RWPE2 (cell line): ENCODE measurements around the gene JAKMIP2.

Experiments
- ATAC-seq: fragments of 200-7000 bp; cut with Tn5 transposase; 3 replicates; pipeline ENCODE4 v1.9.1; 2021; ENCODE audit warnings: low read depth
- DNase-seq: peaks from one replicate; pipeline ENCODE4 v3.0.0-alpha.2; 2020; ENCODE audit warnings: low spot score
- H3K27ac ChIP-seq: fragments of 450-650 bp; 2 replicates; pipeline ENCODE4 v1.5.1; 2017; ENCODE audit warnings: mild to moderate bottlenecking; ENCODE audit not compliant: poor library complexity, severe bottlenecking
- H3K27me3 ChIP-seq: fragments of 250-450 bp; sonication (Bioruptor Pico); 2 replicates; pipeline ENCODE4 v1.5.1; 2021; ENCODE audit warnings: mild to moderate bottlenecking, moderate library complexity; ENCODE audit not compliant: insufficient read depth, poor library complexity, severe bottlenecking
- H3K36me3 ChIP-seq: fragments of 250-450 bp; sonication (Bioruptor Pico); 2 replicates; pipeline ENCODE4 v1.5.1; 2020; ENCODE audit warnings: low read depth, mild to moderate bottlenecking, moderate library complexity
- H3K4me1 ChIP-seq: fragments of 250-450 bp; sonication (Bioruptor Pico); 2 replicates; pipeline ENCODE4 v1.5.1; 2021; ENCODE audit warnings: mild to moderate bottlenecking, moderate library complexity; ENCODE audit not compliant: insufficient read depth, poor library complexity, severe bottlenecking
- H3K4me3 ChIP-seq: fragments of 250-450 bp; sonication (Bioruptor Pico); 2 replicates; pipeline ENCODE4 v1.5.1; 2021; ENCODE audit warnings: mild to moderate bottlenecking, moderate library complexity; ENCODE audit not compliant: severe bottlenecking
- H3K9me3 ChIP-seq: fragments of 250-450 bp; sonication (Bioruptor Pico); 2 replicates; pipeline ENCODE4 v1.5.1; 2021; ENCODE audit warnings: mild to moderate bottlenecking, moderate library complexity; ENCODE audit not compliant: severe bottlenecking
- TF ChIP-seq, protein P1 (sequence below): fragments of 450-650 bp; IDR thresholded peaks from one replicate; pipeline ENCODE4 v1.5.1; 2017; ENCODE audit warnings: mild to moderate bottlenecking, moderate library complexity; ENCODE audit not compliant: poor library complexity, severe bottlenecking

JAKMIP2 gene

DNA sequence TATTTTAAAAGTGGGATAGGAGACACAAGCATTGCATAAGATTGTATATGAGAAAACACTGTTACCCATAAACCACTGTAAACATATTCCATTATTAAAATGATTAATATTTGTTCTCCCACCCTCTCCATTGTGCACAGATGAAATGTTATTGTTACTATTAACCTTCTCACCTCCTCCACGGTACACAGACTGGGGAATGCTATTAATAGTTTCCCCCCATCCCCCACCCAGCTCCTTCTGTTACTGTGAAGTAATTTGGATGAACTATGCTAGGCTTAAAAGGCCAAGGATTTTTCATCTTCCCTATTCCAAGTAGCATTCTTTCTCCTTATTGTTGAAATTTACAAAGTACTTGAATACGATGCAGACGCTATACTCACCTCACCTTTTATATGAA is 91.4 kb downstream of the JAKMIP2 start:
- no peaks in the 10 kb centered on the region for H3K36me3 ChIP-seq
- TF ChIP-seq, protein P1, sequence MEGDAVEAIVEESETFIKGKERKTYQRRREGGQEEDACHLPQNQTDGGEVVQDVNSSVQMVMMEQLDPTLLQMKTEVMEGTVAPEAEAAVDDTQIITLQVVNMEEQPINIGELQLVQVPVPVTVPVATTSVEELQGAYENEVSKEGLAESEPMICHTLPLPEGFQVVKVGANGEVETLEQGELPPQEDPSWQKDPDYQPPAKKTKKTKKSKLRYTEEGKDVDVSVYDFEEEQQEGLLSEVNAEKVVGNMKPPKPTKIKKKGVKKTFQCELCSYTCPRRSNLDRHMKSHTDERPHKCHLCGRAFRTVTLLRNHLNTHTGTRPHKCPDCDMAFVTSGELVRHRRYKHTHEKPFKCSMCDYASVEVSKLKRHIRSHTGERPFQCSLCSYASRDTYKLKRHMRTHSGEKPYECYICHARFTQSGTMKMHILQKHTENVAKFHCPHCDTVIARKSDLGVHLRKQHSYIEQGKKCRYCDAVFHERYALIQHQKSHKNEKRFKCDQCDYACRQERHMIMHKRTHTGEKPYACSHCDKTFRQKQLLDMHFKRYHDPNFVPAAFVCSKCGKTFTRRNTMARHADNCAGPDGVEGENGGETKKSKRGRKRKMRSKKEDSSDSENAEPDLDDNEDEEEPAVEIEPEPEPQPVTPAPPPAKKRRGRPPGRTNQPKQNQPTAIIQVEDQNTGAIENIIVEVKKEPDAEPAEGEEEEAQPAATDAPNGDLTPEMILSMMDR, result no peak
- H3K9me3 ChIP-seq, result no peaks in the 10 kb centered on the region
- H3K27ac ChIP-seq, result no peak overlapping the region
- DNase-seq, result no peak
- peaks cover 3% of the 10 kb centered on the region for H3K27me3 ChIP-seq
- no peaks in the 10 kb centered on the region for H3K4me1 ChIP-seq
- no peak for ATAC-seq
- H3K4me3 ChIP-seq, result no peak overlapping the region

DNA sequence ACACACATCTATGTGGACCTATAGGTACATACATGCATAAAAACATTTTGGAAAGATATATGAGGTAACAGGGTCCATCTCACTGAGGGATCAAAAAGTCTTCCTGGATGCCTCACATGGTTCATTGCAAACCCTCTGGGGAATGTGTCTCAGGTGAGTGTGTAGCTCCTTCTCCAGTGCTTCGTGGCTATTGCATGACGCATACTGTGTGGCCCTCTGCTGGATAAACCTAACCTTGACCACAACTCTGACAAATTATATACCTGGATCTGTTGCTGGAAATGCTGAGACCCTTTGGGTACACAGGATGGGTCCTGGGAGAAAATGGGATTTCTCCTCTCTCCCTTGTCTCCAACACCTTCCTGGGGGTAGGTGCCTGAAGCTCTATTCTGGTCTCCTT is 91.9 kb downstream of the JAKMIP2 start:
- DNase-seq (no peak), ATAC-seq (peak; percentile 71)
- peaks cover 3% of the 10 kb centered on the region for H3K27me3 ChIP-seq
- TF ChIP-seq, protein P1, result peak; percentile 11
- no peaks in the 10 kb centered on the region for H3K9me3 ChIP-seq
- no peaks in the 10 kb centered on the region for H3K36me3 ChIP-seq
- no peaks in the 10 kb centered on the region for H3K4me1 ChIP-seq
- no peak overlapping the region for H3K4me3 ChIP-seq
- no peak overlapping the region for H3K27ac ChIP-seq

DNA sequence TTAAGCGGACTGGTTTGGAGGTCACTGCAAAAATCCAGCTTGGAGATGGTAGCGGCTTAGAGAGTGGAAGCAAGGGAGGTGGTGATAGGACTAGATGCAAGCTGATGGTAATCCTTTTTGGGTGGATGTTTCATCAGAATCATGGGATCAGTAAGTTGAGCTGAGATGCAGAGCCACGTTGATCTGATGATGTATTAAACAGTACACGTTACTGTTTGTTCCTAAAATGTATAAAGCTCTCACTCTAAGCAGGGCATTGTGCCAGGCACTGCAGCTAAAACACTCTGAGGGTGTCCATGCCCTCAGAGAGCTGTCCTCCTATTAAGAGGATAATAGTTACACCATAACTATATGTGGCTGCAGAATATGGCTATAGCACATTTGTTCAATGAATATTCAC is 93.1 kb downstream of the JAKMIP2 start:
- H3K4me3 ChIP-seq, result no peak overlapping the region
- no peaks in the 10 kb centered on the region for H3K4me1 ChIP-seq
- no peaks in the 10 kb centered on the region for H3K36me3 ChIP-seq
- DNase-seq, result no peak
- no peak overlapping the region for H3K27ac ChIP-seq
- H3K9me3 ChIP-seq, result no peaks in the 10 kb centered on the region
- TF ChIP-seq, protein P1, result no peak
- no peak for ATAC-seq
- H3K27me3 ChIP-seq, result peaks cover 3% of the 10 kb centered on the region

DNA sequence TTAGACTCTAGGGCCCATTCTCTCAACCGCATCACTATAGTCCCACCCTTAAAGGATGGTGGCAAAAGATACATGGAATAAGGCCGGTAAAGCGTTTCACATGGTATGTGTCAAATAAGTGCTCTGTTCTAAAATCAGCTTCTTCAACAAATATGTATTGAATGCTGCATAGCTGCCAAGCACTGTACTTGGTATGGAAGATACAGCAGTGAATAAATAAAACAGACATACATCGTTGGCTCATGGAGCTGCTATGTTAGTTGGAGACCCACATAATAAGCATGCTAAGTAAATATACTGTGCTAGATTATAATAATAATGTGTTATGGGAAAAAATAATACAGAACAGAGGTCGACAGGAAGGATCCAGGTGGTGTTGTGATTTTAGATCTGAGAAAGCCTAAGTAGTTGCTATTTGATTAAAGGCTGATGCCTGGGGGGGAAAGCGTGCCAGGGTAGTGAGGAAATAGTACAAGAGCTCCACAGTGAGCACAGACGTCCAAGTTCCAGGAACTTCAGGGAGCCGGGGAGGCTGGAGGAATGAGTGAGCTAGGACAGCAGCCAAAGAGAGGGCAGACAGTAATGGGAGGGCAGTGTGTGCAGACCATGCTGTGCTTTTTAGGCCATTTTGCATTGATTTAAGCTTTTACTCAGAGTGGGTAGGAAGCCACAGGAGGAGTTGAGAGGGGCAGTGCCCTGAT is 93.7 kb downstream of the JAKMIP2 start:
- ATAC-seq (peak; percentile 24; the same call in 1 of the 3 replicates), DNase-seq (no peak)
- Histone ChIP-seq H3K4me1 (no peaks in the 10 kb centered on the region), H3K4me3 (no peak overlapping the region), H3K36me3 (no peaks in the 10 kb centered on the region), H3K27me3 (peaks cover 3% of the 10 kb centered on the region), H3K9me3 (no peaks in the 10 kb centered on the region), H3K27ac (no peak overlapping the region)
- TF ChIP-seq, protein P1, result no peak

DNA sequence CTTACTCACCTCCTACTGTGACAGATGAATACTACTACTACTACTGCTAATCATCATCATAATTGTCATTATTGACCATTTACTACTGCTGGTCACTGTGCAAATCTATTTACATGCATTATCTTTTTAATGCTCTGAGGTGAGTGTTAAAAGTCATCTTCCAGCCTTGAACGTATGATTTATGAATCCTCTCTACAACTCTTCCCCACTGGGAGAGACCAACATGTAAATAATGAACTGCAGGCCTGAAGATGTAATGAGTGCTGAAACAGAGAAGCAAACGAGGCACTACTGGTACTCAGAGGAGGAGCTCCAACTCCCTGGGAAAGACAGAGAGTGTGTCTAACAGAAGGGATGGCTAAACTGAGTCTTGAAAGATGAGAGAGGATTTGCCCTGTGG is 95.4 kb downstream of the JAKMIP2 start:
- no peak for DNase-seq
- Histone ChIP-seq H3K36me3 (no peaks in the 10 kb centered on the region), H3K4me3 (no peak overlapping the region), H3K27me3 (peaks cover 7% of the 10 kb centered on the region), H3K9me3 (no peaks in the 10 kb centered on the region), H3K27ac (no peak overlapping the region), H3K4me1 (no peaks in the 10 kb centered on the region)
- ATAC-seq, result no peak
- TF ChIP-seq, protein P1, result no peak
